Glomerular visceral epithelial cell (primary cell): ENCODE results near the gene GFI1B.
A peak's percentile ranks its signal among the peaks of the same experiment; 100 is the strongest.

Experiments
- DNase-seq: peaks from one replicate; pipeline ENCODE4 v3.0.0-alpha.2; 2016; ENCODE audit errors: extremely low spot score

The GFI1B gene

GRCh38 chr9:133009906-133010582 is 31.6 kb downstream of the GFI1B start:
- DNase-seq: no peak

DNA sequence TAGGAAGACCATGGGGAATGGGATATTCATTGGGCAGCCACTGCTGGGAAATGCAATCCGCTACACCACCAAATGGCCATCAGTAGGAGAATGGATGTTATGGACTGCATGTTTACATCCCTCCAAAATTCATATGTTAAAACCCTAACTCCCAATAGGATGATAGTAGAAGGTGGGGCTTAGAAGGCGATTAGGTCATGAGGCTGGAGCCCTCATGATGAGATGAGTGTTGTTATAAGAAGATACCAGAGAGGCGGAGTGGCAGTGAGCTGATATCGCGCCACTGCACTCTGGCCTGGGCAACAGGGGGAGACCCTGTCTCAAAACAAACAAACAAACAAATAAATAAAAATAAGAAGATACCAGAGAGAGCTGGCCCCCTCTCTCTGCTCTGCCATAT is 36.2 kb downstream of the GFI1B start:
- DNase-seq: no peak

- no peak for DNase-seq
These were observed 44.8 kb downstream of the GFI1B start for GRCh38 chr9:133023117-133023890.

DNA sequence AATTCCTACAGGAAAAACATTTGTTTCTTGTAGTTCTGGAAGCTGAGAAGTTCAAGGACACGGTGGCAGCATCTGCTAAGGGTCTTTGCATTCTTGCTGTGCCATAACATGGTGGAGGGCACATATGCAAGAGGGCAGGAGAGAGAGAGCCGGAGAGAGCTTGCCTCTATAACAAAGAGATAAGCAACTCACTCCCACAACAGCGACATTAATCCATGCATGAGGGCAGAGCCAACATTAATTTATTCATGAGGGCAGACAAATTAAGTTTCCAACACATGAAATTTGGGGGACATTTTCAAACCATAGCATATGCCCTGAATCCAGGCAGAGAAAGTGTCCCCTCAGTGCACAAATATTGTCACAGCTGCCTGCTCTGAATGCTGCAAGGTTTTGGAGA is 47.9 kb downstream of the GFI1B start:
- no peak for DNase-seq

GRCh38 chr9:133027134-133027533 is 48.6 kb downstream of the GFI1B start:
- DNase-seq: no peak

GRCh38 chr9:133028221-133028620 is 49.7 kb downstream of the GFI1B start:
- no peak for DNase-seq

GRCh38 chr9:133029994-133030316 is 51.5 kb downstream of the GFI1B start:
- no peak for DNase-seq

DNA sequence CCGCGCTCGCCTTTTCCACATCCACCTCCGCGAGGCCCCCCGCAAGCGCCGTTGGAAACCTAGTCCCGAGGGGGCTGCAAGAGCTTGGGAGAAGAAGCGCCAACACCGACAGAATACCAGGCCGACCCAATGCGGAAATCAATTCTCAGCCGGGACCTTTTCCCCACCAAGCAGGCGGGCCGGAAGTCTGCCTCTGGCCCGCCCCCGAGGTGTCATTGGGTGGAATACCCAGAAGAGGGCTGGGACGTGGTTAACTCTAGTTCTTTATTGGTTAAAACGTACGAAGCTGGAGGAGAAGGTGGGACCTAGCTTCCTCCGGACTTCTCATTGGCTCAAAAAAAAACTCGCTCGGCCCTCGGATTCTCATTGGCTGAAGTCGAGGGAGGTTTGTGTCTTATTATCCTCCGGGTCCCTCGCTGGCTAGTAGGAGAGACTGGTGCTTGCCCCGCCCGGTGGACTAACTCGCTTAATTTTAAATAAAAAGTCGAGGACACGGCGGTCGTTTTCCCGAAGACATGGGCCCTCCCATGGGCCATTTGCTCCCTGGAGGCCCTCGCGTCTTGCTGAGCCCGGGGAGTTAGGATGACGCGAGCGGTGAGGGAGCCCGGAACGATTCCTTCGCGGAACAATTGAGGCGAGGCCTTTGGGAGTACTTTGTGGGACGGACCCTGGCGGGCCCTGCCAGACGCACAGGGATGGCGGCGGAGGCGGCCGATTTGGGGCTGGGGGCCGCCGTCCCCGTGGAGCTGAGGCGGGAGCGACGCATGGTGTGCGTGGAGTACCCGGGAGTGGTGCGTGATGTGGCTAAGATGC is 52.0 kb downstream of the GFI1B start, which contains the start of gene GTF3C5:
GTF3C5 (plus strand) TSS at position 681 of the 813 bp plus-strand sequence; CDS start at position 696, 15 bp downstream.
- peak; percentile 99 for DNase-seq

GRCh38 chr9:133031130-133031422 is 52.6 kb downstream of the GFI1B start:
- DNase-seq: no peak

- peak; percentile 24 for DNase-seq
These were observed 53.0 kb downstream of the GFI1B start for GRCh38 chr9:133031496-133031911.

DNA sequence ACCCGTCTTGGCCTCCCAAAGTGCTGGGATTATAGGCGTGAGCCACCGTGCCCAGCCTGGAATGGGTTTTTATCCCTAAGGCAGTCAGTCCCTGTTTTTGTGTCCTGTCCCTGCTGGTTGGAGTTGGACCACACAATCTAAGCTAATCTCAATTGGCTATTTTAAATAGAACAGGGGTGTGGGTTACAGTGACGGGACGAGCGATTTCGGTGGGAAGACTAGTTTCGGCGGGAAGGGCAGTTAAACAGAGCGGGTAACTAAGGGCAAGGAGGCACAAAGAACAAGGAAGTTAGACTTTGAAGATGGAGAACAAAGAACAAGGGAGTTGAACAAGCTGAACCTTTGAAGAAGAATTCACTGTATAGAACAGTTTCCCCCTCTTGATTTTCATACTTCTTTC is 53.7 kb downstream of the GFI1B start:
- DNase-seq: no peak

DNA sequence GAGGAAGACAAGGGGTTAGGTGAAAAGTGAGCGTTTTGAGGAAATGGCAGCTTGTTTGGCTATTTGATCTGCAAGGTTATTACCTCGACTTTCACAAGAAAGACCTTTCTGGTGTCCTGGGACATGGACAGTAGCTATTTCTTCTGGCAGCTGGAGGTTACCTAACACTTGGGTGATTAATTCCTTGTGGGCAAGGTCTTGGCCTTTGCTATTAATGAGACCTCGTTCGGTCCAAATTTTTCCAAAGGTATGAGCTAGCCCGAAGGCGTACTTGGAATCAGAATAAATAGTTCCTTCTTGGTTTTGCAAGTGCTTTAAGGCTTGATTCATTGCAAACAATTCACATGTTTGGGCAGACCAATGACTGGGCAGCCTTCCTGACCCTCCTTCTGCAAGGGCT is 57.2 kb downstream of the GFI1B start:
- DNase-seq: no peak

DNA sequence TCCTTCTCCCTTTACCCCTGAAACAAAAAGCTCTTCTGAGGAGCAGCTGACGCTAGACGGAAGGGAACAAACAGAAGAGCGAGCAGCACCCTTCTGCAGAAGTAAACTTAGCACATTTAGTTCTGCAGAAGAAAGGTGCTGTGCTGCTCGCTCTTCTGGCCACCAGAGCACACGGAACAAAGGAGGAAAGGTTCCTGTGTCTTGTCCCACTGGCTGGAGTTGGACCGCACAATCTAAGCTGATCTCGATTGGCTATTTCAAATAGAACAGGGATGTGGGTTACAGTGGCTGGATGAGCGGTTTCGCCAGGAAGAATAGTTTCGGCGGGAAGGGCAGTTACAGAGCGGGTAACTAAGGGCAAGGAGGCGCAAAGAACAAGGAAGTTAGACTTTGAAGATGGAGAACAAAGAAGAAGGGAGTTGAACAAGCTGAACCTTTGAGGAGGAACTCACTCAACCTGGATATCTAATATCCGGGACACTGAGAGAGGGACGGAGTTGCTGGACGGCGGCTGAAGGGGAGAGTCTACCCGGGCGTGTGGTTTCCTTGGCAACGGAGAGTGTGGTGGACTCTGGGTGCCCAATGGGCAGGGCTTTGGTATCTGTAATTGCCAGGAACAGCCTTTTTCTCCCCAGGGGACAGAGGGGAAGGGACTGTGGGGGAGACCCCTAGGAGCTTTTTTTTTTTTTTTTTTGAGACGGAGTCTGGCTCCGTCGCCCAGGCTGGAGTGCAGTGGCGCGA is 59.5 kb downstream of the GFI1B start:
- DNase-seq: no peak

DNA sequence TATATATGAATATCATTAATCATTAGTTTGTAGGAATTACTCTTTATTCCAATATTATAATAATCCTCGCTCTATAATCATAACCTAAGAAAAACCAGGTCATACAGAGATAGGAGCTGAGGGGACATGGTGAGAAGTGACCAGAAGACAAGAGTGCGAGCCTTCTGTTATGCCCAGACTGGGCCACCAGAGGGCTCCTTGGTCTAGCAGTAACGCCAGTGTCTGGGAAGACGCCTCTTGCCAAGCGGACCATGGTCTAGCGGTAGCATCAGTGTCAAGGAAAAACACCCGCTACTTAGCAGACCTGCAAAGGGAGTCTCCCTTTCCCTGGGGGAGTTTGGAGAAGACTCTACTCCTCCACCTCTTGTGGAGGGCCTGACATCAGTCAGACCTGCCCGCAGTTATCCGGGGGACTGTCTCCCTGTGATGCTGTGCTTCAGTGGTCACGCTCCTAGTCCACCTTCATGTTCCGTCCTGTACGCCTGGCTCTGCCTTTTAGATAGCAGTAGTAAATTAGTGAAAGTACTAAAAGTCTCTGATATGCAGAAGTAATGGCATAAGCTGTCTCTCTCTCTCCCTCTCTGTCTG is 62.5 kb downstream of the GFI1B start:
- peak; percentile 37 for DNase-seq
